K562 (cell line): ENCODE measurements around the gene CDCA4. TPM values are rescaled to one million over a fixed set of nuclear protein-coding genes. Genes with fewer than 3 reads are reported as not detected.
A peak's percentile ranks its signal among the peaks of the same experiment; 100 is the strongest.
"Not testable (repeated sequence)": the region's sequence is repeated elsewhere in the genome, so short reads cannot be mapped to it uniquely, and the experiment has no call there.

Source experiments
- ATAC-seq: fragments of 200-7000 bp; cut with Tn5 transposase; 3 replicates; pipeline ENCODE4 v1.9.1; 2020; ENCODE audit warnings: moderate library complexity
- BruUV-seq: library from RNA; stranded (reverse); fragments of 400-500 nt; replicated peaks from 2 replicates; lab custom pipeline; 2021; lab: Mats Ljungman, UMichigan
- CTCF ChIA-PET: fragments of 300-600 bp; formaldehyde crosslinking; extraction: SDS; loops from one replicate; lab custom pipeline; 2021; ENCODE audit warnings: low intra/inter-chr PET ratio; lab: Yijun Ruan, JAX
- POLR2A ChIA-PET: fragments of 300-600, 350-650 bp; sonication (Branson Sonifier 250); formaldehyde crosslinking; extraction: SDS; loops from one replicate; lab custom pipeline; 2021; ENCODE audit warnings: antibody characterized with exemption, inconsistent platforms; lab: Yijun Ruan, JAX
- DNase-seq, 4 experiments: peaks; one replicate each; pipeline versions ENCODE4 v3.0.0 to v3.0.0-alpha.2; 2011 to 2018; ENCODE audit warnings: low spot score in 3 of 4, mixed read lengths in 3 of 4; ENCODE audit errors: extremely low read depth in 1 of 4
- FAIRE-seq: peaks from 2 replicates; lab custom pipeline; 2011; peaks lifted over from hg19 to GRCh38; lab: Jason Lieb, UNC
- H2AFZ ChIP-seq: 2 replicates; pipeline ENCODE4 v1.6.0; 2011; ENCODE audit warnings: low read depth, low read length, control low read depth, inconsistent platforms
- H3K27ac ChIP-seq: fragments of 200-600 bp; 3 replicates; pipeline ENCODE4 v1.8.0; 2011; ENCODE audit warnings: low read depth, mild to moderate bottlenecking, control low read depth, inconsistent platforms, low read length, moderate library complexity, mixed read lengths; ENCODE audit errors: extremely low read depth
- H3K27me3 ChIP-seq, 2 experiments: fragments of 300-600 bp in 1 of 2; 2 replicates in 1 of 2; 3 replicates in 1 of 2; pipeline versions ENCODE4 v1.6.0 to v1.8.0; 2011; ENCODE audit warnings: inconsistent platforms in 2 of 2, low read length in 2 of 2, mild to moderate bottlenecking in 1 of 2, mixed read lengths in 1 of 2, moderate library complexity in 1 of 2; ENCODE audit not compliant: control insufficient read depth in 2 of 2, insufficient read depth in 2 of 2
- H3K36me3 ChIP-seq: fragments of 300-600 bp; 3 replicates; pipeline ENCODE4 v1.8.0; 2011; ENCODE audit warnings: mild to moderate bottlenecking, low read length, inconsistent platforms; ENCODE audit not compliant: control insufficient read depth, insufficient read depth
- H3K4me1 ChIP-seq, 2 experiments: fragments of 200-600 bp in 1 of 2; replicated peaks in 1 of 2; 2 replicates in 1 of 2; 3 replicates in 1 of 2; pipeline versions ENCODE4 v1.5.1 to v1.8.0; 2011; ENCODE audit warnings: inconsistent platforms in 2 of 2, low read length in 2 of 2, mild to moderate bottlenecking in 1 of 2, mixed read lengths in 1 of 2, moderate library complexity in 1 of 2; ENCODE audit not compliant: control insufficient read depth in 2 of 2, insufficient read depth in 2 of 2
- H3K4me2 ChIP-seq: 2 replicates; pipeline ENCODE4 v1.6.1; 2011; ENCODE audit warnings: low read length, control low read depth, inconsistent platforms, mixed read lengths; ENCODE audit not compliant: insufficient read depth
- H3K4me3 ChIP-seq: fragments of 200-600 bp; sonication (generic), shearing (Covaris generic); 2 replicates; pipeline ENCODE4 v1.5.1; 2016; ENCODE audit warnings: control low read depth, inconsistent platforms
- H3K79me2 ChIP-seq: fragments of 200-600 bp; 3 replicates; pipeline ENCODE4 v1.8.0; 2011; ENCODE audit warnings: low read length, inconsistent platforms; ENCODE audit not compliant: control insufficient read depth, insufficient read depth
- H3K9ac ChIP-seq, 2 experiments: 2 replicates each; pipeline versions ENCODE4 v1.6.0 to v1.6.1; 2011; ENCODE audit warnings: low read depth in 2 of 2, low read length in 2 of 2, control low read depth in 1 of 2, inconsistent platforms in 1 of 2, mild to moderate bottlenecking in 1 of 2, mixed read lengths in 1 of 2; ENCODE audit not compliant: insufficient read depth in 1 of 2
- H3K9me1 ChIP-seq: one replicate; pipeline ENCODE4 v1.6.0; 2011; ENCODE audit warnings: inconsistent platforms, mild to moderate bottlenecking, low read length, moderate library complexity; ENCODE audit not compliant: control insufficient read depth, insufficient read depth
- H3K9me3 ChIP-seq: replicated peaks from 2 replicates; pipeline ENCODE4 v1.5.1; 2011; ENCODE audit warnings: low read depth, low read length, inconsistent platforms; ENCODE audit not compliant: control insufficient read depth, insufficient read depth
- H4K20me1 ChIP-seq: replicated peaks from 2 replicates; pipeline ENCODE4 v1.6.1; 2011; ENCODE audit warnings: low read length, inconsistent platforms, mixed read lengths; ENCODE audit not compliant: control insufficient read depth, insufficient read depth
- CBX1 ChIP-seq: sonication (generic); IDR thresholded peaks from 2 replicates; pipeline ENCODE4 v1.6.1; 2016; ENCODE audit warnings: antibody characterized with exemption, low read depth, mild to moderate bottlenecking
- CEBPG ChIP-seq, 3 experiments: fragments of 200-800 bp in 1 of 3; sonication (Bioruptor generic) in 1 of 3; sonication (generic) in 1 of 3; formaldehyde crosslinking in 1 of 3; IDR thresholded peaks in 2 of 3; conservative IDR thresholded peaks in 1 of 3; 2 replicates each; pipeline versions ENCODE4 v1.6.1 to v1.8.0; 2016 to 2022; ENCODE audit warnings: missing compliant biosample characterization in 2 of 3, missing genetic modification characterization in 2 of 3, mild to moderate bottlenecking in 1 of 3, missing genetic modification reagents in 1 of 3
- FOSL1 ChIP-seq: fragments of 200-800 bp; sonication (Bioruptor generic); conservative IDR thresholded peaks from 2 replicates; pipeline ENCODE4 v1.6.1; 2016; ENCODE audit warnings: missing genetic modification characterization, missing compliant biosample characterization
- FOXO4 ChIP-seq: fragments of 450-650 bp; formaldehyde crosslinking; IDR thresholded peaks from 2 replicates; pipeline ENCODE4 v1.4.0; 2020; ENCODE audit warnings: mild to moderate bottlenecking, moderate library complexity
- MEF2D ChIP-seq: conservative IDR thresholded peaks from 2 replicates; pipeline ENCODE4 v1.6.1; 2016; ENCODE audit warnings: low read depth, missing genetic modification characterization, missing compliant biosample characterization
- NFATC3 ChIP-seq: fragments of 450-650 bp; IDR thresholded peaks from 2 replicates; pipeline ENCODE4 v1.6.1; 2017; ENCODE audit warnings: mild to moderate bottlenecking
- SPI1 ChIP-seq: IDR thresholded peaks from 2 replicates; pipeline ENCODE4 v1.6.1; 2011; ENCODE audit warnings: low read depth, low read length, control low read depth, borderline replicate concordance
- STAG1 ChIP-seq: sonication (generic); formaldehyde crosslinking; IDR thresholded peaks from 2 replicates; pipeline ENCODE4 v1.5.0; 2020; ENCODE audit warnings: missing genetic modification reagents, borderline replicate concordance
- ZBTB26 ChIP-seq: fragments of 450-650 bp; formaldehyde crosslinking; IDR thresholded peaks from 2 replicates; pipeline ENCODE4 v1.4.0; 2022; ENCODE audit warnings: missing genetic modification characterization
- ZNF3 ChIP-seq: fragments of 250-450 bp; sonication (Bioruptor Pico); IDR thresholded peaks from 2 replicates; pipeline ENCODE4 v1.5.0; 2021; ENCODE audit warnings: mild to moderate bottlenecking, moderate library complexity
- WGBS: fragments of 100-300 bp; shearing (Covaris generic); methylation state at CpG from one replicate; pipeline ENCODE4 v1.1.6; 2016; ENCODE audit warnings: low coverage, mixed read lengths; ENCODE audit not compliant: insufficient coverage; ENCODE audit errors: missing lambda C conversion rate; 5-methylcytosine and 5-hydroxymethylcytosine counted together
- in situ Hi-C: fragments of 300-500 bp; cut with MboI; formaldehyde crosslinking; loops from 4 replicates; pipeline ENCODE4 v1.15.0; 2018; ENCODE audit warnings: inconsistent platforms, mixed read lengths
- intact Hi-C: fragments of 100-400 bp; cut with micrococcal nuclease; formaldehyde crosslinking; loops from 2 replicates; pipeline ENCODE4 v1.14.2; 2022
- polyA plus RNA-seq, 8 experiments: library from polyadenylated mRNA; depleted of rRNA in 4 of 8; stranded (reverse) in 5 of 8; unstranded in 3 of 8; fragments of >200 nt; fragmentation: Nextera tagmentation in 2 of 8; fragmentation: Illumina TruSeq in 1 of 8; extraction: Ambion mirVana in 2 of 8; extraction: Trizol in 1 of 8; gene quantifications; 2 replicates each; pipeline versions ENCODE4 v1.2.1 to v1.2.3, GENCODE V29; 2011 to 2014; ENCODE audit warnings: inconsistent platforms in 1 of 8, missing spikeins in 1 of 8
- total RNA-seq, 7 experiments: library from RNA; depleted of rRNA in 6 of 7; stranded (reverse); fragments of >200 nt in 6 of 7; fragmentation: Illumina TruSeq in 2 of 7; extraction: Trizol in 2 of 7; gene quantifications; 2 replicates each; pipeline versions ENCODE4 v1.2.1 to v1.2.3, GENCODE V29; 2011 to 2021; ENCODE audit warnings: low replicate concordance in 1 of 7

CDCA4 gene
- total and polyA plus RNA-seq, 9 of the 15 experiments (the other 6 are each of a cell fraction or from before 2014, with no cell fraction given): 6.6 to 44.2 (median 23.0) TPM

GRCh38 chr14:105064001-105064400, 43.1 kb upstream of the CDCA4 start (continued):
- TF ChIP-seq MEF2D (tag) (no peak), NFATC3 (no peak)
- TF ChIP-seq, all 486 proteins: peak for 0

DNA sequence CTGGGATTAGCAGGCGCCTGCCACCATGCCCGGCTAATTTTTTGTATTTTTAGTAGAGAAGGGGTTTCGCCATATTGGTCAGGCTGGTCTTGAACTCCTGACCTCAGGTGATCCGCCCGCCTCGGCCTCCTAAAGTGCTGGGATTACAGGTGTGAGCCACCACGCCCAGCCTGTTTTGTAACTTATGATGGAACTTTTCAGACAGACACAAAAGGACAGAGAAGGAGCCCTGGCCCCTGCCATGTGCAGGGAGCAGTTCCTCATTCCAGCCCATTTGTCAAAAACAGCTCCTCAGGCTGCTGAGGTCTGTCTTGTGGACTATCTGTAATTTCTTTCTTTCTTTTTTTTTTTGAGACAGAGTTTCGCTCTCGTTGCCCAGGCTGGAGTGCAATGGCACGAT, 42.6 kb upstream of the CDCA4 start:
- FAIRE-seq, H3K4me2 ChIP-seq, H3K9me3 ChIP-seq, in situ Hi-C loops, H3K27ac ChIP-seq, H3K4me3 ChIP-seq, H3K36me3 ChIP-seq, H3K79me2 ChIP-seq, H3K9me1 ChIP-seq, H4K20me1 ChIP-seq, ATAC-seq, H2AFZ ChIP-seq, DNase-seq, intact Hi-C loops, H3K9ac ChIP-seq, BruUV-seq, H3K27me3 ChIP-seq: not testable (repeated sequence)
- ChIA-PET CTCF (interaction anchor here (0.6 kb wide), 1 partner anchor 11 kb away, joined by 5 read pairs; no protein-coding TSS in a partner anchor), POLR2A (interaction anchor here (0.6 to 3.5 kb wide), 3 partner anchors 10 to 101 kb away, joined by 3 to 12 read pairs (median 4); no protein-coding TSS in a partner anchor)
- WGBS: 53% methylated on average over 5 of the region's 10 CpGs
- TF ChIP-seq SPI1: peak; percentile 77; the same call in 1 of the 2 replicates
- peaks cover 0 to 59% of the 10 kb centered on the region in 2 experiments; a peak in 3 of 5 replicates for H3K4me1 ChIP-seq

DNA sequence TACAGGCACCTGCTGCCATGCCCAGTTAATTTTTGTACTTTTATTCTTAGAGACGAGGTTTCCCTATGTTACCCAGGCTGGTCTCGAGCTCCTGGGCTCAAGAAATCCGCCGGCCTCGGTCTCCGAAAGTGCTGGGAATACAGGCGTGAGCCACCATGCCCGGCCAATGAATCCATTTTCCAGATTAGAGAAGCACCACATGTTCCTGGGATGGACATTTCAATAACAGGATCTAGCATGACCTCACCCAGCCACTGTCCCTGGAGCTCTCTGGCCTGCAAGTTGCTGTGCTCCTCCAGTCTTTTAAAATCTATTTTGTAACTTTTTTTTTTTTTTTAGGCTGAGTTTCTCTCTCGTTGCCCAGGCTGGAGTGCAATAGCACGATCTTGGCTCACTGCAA, 42.2 kb upstream of the CDCA4 start:
- no peak overlapping the region for H3K9ac ChIP-seq
- intact Hi-C loops: no loop called here
- H3K4me3 ChIP-seq: no peak overlapping the region
- no peak overlapping the region for H3K4me2 ChIP-seq
- no TSS peak for BruUV-seq
- H3K36me3 ChIP-seq: no peaks in the 10 kb centered on the region
- 0 out of 5 replicates have a peak, but pooled peaks cover 0 to 4% of the 10 kb centered on the region in 2 experiments for H3K27me3 ChIP-seq
- no peaks in the 10 kb centered on the region for H3K9me3 ChIP-seq
- FAIRE-seq (no peak), ATAC-seq (no peak), DNase-seq (no peak)
- 28% methylated on average over 8 of the region's 10 CpGs for WGBS
- no peak overlapping the region for H3K27ac ChIP-seq
- no peaks in the 10 kb centered on the region for H3K79me2 ChIP-seq
- POLR2A ChIA-PET: interaction anchor here (0.6 to 3.5 kb wide), 2 partner anchors 11 to 101 kb away, joined by 4 to 12 read pairs; no protein-coding TSS in a partner anchor
- in situ Hi-C loops: no loop called here
- CTCF ChIA-PET: interaction anchor here (0.6 kb wide), 1 partner anchor 12 kb away, joined by 5 read pairs; no protein-coding TSS in a partner anchor
- no peaks in the 10 kb centered on the region for H4K20me1 ChIP-seq
- H3K9me1 ChIP-seq: no peaks in the 10 kb centered on the region
- H3K4me1 ChIP-seq: peaks cover 0 to 59% of the 10 kb centered on the region in 2 experiments; a peak in 3 of 5 replicates
- no peak overlapping the region for H2AFZ ChIP-seq
- TF ChIP-seq ZBTB26 (CRISPR knock-in tag) (no peak), CEBPG (CRISPR knock-in tag; IDR thresholded peaks at IDR 0.05) (no peak), CEBPG (tag; conservative IDR thresholded peaks at IDR 0.05 in 1 of 2, IDR thresholded peaks at IDR 0.05 in 1 of 2) (no peak), STAG1 (no peak), FOSL1 (tag) (no peak), FOXO4 (CRISPR knock-in tag) (no peak), ZNF3 (CRISPR knock-in tag) (no peak), CBX1 (no peak)
